H1 (cell line): Measurements from ENCODE around the gene NEO1. TPM values are rescaled to one million over a fixed set of nuclear protein-coding genes. Genes with fewer than 3 reads are reported as not detected.

Experiments
- CTCF ChIA-PET: fragments of 300-600 bp; sonication (Branson Sonifier 250); formaldehyde crosslinking; loops from one replicate; lab custom pipeline; 2021; ENCODE audit not compliant: partially characterized antibody; lab: Charles Lee
- POLR2A ChIA-PET: fragments of 300-600 bp; sonication (Branson Sonifier 250); formaldehyde crosslinking; loops from one replicate; lab custom pipeline; 2021; ENCODE audit warnings: inconsistent platforms; ENCODE audit not compliant: partially characterized antibody; lab: Charles Lee
- DNase-seq, 2 experiments: peaks; one replicate each; pipeline versions ENCODE4 v3.0.0 to v3.0.0-alpha.2; 2010 to 2022; ENCODE audit warnings: low spot score in 2 of 2, low read depth in 1 of 2, mixed read lengths in 1 of 2
- FAIRE-seq: peaks from 2 replicates; lab custom pipeline; 2011; peaks lifted over from hg19 to GRCh38; lab: Jason Lieb, UNC
- H2AFZ ChIP-seq: 2 replicates; pipeline ENCODE4 v1.8.1; 2012; ENCODE audit warnings: low read length, inconsistent platforms
- H2AK5ac ChIP-seq: 2 replicates; pipeline ENCODE4 v1.6.1; 2013; ENCODE audit warnings: low read depth, low read length
- H2BK120ac ChIP-seq: replicated peaks from 2 replicates; pipeline ENCODE3; 2013; ENCODE audit warnings: low read depth, low read length, inconsistent platforms
- H2BK12ac ChIP-seq: 2 replicates; pipeline ENCODE4 v1.6.1; 2013; ENCODE audit warnings: low read depth, low read length
- H2BK15ac ChIP-seq: 2 replicates; pipeline ENCODE4 v1.6.1; 2013; ENCODE audit warnings: low read length
- H2BK20ac ChIP-seq: 2 replicates; pipeline ENCODE4 v1.6.1; 2013; ENCODE audit warnings: low read length
- H2BK5ac ChIP-seq: 2 replicates; pipeline ENCODE4 v1.6.1; 2013; ENCODE audit warnings: low read depth, low read length
- H3K14ac ChIP-seq: 2 replicates; pipeline ENCODE4 v1.6.1; 2013; ENCODE audit warnings: inconsistent platforms; ENCODE audit not compliant: insufficient read length
- H3K18ac ChIP-seq: 2 replicates; pipeline ENCODE4 v1.6.1; 2013; ENCODE audit warnings: low read length; ENCODE audit errors: extremely low read depth
- H3K23ac ChIP-seq: 2 replicates; pipeline ENCODE4 v1.6.1; 2013; ENCODE audit warnings: inconsistent platforms; ENCODE audit not compliant: insufficient read length
- H3K23me2 ChIP-seq: 2 replicates; pipeline ENCODE4 v1.6.1; 2013; ENCODE audit warnings: low read depth, low read length
- H3K27ac ChIP-seq: 2 replicates; pipeline ENCODE4 v1.6.1; 2011; ENCODE audit warnings: low read depth, low read length, inconsistent platforms
- H3K27me3 ChIP-seq, 4 experiments: replicated peaks in 1 of 4; 1 replicate in 1 of 4; 2 replicates in 3 of 4; pipeline versions ENCODE4 v1.6.1 to v1.8.1; 2011 to 2013; ENCODE audit warnings: low read length in 3 of 4, mild to moderate bottlenecking in 3 of 4, inconsistent platforms in 2 of 4, mixed read lengths in 2 of 4, moderate library complexity in 1 of 4; ENCODE audit not compliant: control insufficient read depth in 3 of 4, insufficient read depth in 3 of 4; ENCODE audit errors: extremely low read depth in 1 of 4
- H3K36me3 ChIP-seq, 4 experiments: 2 replicates each; pipeline versions ENCODE4 v1.6.1 to v1.8.1; 2011 to 2013; ENCODE audit warnings: mild to moderate bottlenecking in 4 of 4, low read length in 3 of 4, moderate library complexity in 2 of 4, control low read depth in 1 of 4, inconsistent platforms in 1 of 4; ENCODE audit not compliant: insufficient read depth in 4 of 4, control insufficient read depth in 2 of 4
- H3K4ac ChIP-seq: replicated peaks from 2 replicates; pipeline ENCODE3; 2013; ENCODE audit warnings: low read length, low read depth, mixed read lengths, inconsistent platforms; ENCODE audit not compliant: insufficient read length
- H3K4me1 ChIP-seq, 4 experiments: replicated peaks in 1 of 4; 1 replicate in 1 of 4; 2 replicates in 3 of 4; pipeline versions ENCODE4 v1.6.1 to v1.8.1; 2011 to 2013; ENCODE audit warnings: low read length in 3 of 4, inconsistent platforms in 2 of 4, mixed read lengths in 1 of 4; ENCODE audit not compliant: insufficient read depth in 4 of 4, control insufficient read depth in 3 of 4
- H3K4me2 ChIP-seq, 2 experiments: 2 replicates each; pipeline versions ENCODE4 v1.6.1 to v1.8.1; 2011 to 2013; ENCODE audit warnings: low read depth in 2 of 2, low read length in 2 of 2, control low read depth in 1 of 2, inconsistent platforms in 1 of 2, mild to moderate bottlenecking in 1 of 2; ENCODE audit not compliant: insufficient read depth in 1 of 2
- H3K4me3 ChIP-seq, 4 experiments: fragments of 200-600, 300-600 bp in 1 of 4; sonication (generic), shearing (Covaris generic), sonication (Bioruptor Twin) in 1 of 4; 2 replicates each; pipeline versions ENCODE4 v1.5.1 to v1.8.1; 2011 to 2016; ENCODE audit warnings: low read length in 4 of 4, low read depth in 3 of 4, control low read depth in 2 of 4, inconsistent platforms in 2 of 4, mild to moderate bottlenecking in 2 of 4, mixed read lengths in 1 of 4, moderate library complexity in 1 of 4; ENCODE audit not compliant: insufficient read depth in 2 of 4; ENCODE audit errors: extremely low read depth in 1 of 4
- H3K56ac ChIP-seq: replicated peaks from 2 replicates; pipeline ENCODE3; 2013; ENCODE audit warnings: low read depth, mild to moderate bottlenecking, mixed read lengths, low read length, inconsistent platforms; ENCODE audit not compliant: insufficient read length
- H3K79me1 ChIP-seq: 2 replicates; pipeline ENCODE4 v1.6.1; 2013; ENCODE audit warnings: low read depth, low read length, control low read depth
- H3K79me2 ChIP-seq, 2 experiments: 2 replicates each; pipeline versions ENCODE4 v1.6.1 to v1.8.1; 2012 to 2013; ENCODE audit warnings: low read length in 2 of 2, mild to moderate bottlenecking in 2 of 2, inconsistent platforms in 1 of 2; ENCODE audit not compliant: insufficient read depth in 2 of 2, control insufficient read depth in 1 of 2
- H3K9ac ChIP-seq, 4 experiments: replicated peaks in 1 of 4; 1 replicate in 1 of 4; 2 replicates in 3 of 4; pipeline versions ENCODE4 v1.6.1 to v1.8.1; 2011 to 2013; ENCODE audit warnings: low read depth in 3 of 4, low read length in 3 of 4, control low read depth in 2 of 4, mild to moderate bottlenecking in 2 of 4, moderate library complexity in 2 of 4, inconsistent platforms in 1 of 4; ENCODE audit errors: extremely low read depth in 1 of 4
- H3K9me3 ChIP-seq, 2 experiments: 2 replicates each; pipeline versions ENCODE4 v1.6.1 to v1.8.1; 2012 to 2013; ENCODE audit warnings: mild to moderate bottlenecking in 2 of 2, moderate library complexity in 2 of 2, control low read depth in 1 of 2, inconsistent platforms in 1 of 2, low read depth in 1 of 2, low read length in 1 of 2, mixed read lengths in 1 of 2; ENCODE audit not compliant: insufficient read depth in 2 of 2
- H4K20me1 ChIP-seq, 2 experiments: replicated peaks in 1 of 2; 2 replicates each; pipeline versions ENCODE3 to v1.8.1; 2011 to 2013; ENCODE audit warnings: inconsistent platforms in 2 of 2, low read length in 2 of 2, mild to moderate bottlenecking in 1 of 2; ENCODE audit not compliant: insufficient read depth in 2 of 2, control insufficient read depth in 1 of 2
- H4K5ac ChIP-seq: 2 replicates; pipeline ENCODE4 v1.6.1; 2013; ENCODE audit warnings: low read length, low read depth, mixed read lengths, inconsistent platforms; ENCODE audit not compliant: insufficient read length
- H4K8ac ChIP-seq: 2 replicates; pipeline ENCODE4 v1.8.0; 2013; ENCODE audit warnings: mild to moderate bottlenecking, moderate library complexity, low read length, inconsistent platforms; ENCODE audit not compliant: insufficient read depth; ENCODE audit errors: extremely low read depth
- H4K91ac ChIP-seq: replicated peaks from 2 replicates; pipeline ENCODE3; 2013; ENCODE audit warnings: low read length, mixed read lengths, inconsistent platforms; ENCODE audit not compliant: insufficient read length
- BRCA1 ChIP-seq: IDR thresholded peaks from 2 replicates; pipeline ENCODE4 v1.6.1; 2012; ENCODE audit warnings: low read depth, low read length, improper control_type of control experiment
- FOSL1 ChIP-seq: IDR thresholded peaks from 2 replicates; pipeline ENCODE4 v1.6.1; 2011; ENCODE audit warnings: mild to moderate bottlenecking, low read depth, low read length, moderate library complexity; ENCODE audit not compliant: insufficient read depth
- TAF7 ChIP-seq: optimal IDR thresholded peaks from 2 replicates; pipeline ENCODE3; 2011; ENCODE audit warnings: low read depth, mild to moderate bottlenecking, inconsistent platforms, low read length, moderate library complexity, borderline replicate concordance
- TEAD4 ChIP-seq: IDR thresholded peaks from 2 replicates; pipeline ENCODE4 v1.6.1; 2012; ENCODE audit warnings: low read depth, low read length, inconsistent platforms, mixed read lengths
- ZNF274 ChIP-seq: IDR thresholded peaks from 2 replicates; pipeline ENCODE4 v1.7.0; 2012; ENCODE audit warnings: low read length, borderline replicate concordance; ENCODE audit errors: extremely low read depth
- WGBS, 2 experiments: shearing (Covaris generic) in 1 of 2; methylation state at CpG; one replicate each; pipeline versions ENCODE4 v1.1.6 to v1.1.7; 2013 to 2015; ENCODE audit warnings: low lambda C conversion rate in 2 of 2, mixed read lengths in 2 of 2, inconsistent platforms in 1 of 2, low coverage in 1 of 2, missing lambda C conversion rate in 1 of 2; ENCODE audit not compliant: insufficient replicate concordance in 2 of 2, insufficient coverage in 1 of 2, insufficient read length in 1 of 2; ENCODE audit errors: extremely low coverage in 1 of 2, missing lambda C conversion rate in 1 of 2; 5-methylcytosine and 5-hydroxymethylcytosine counted together
- polyA plus RNA-seq, 7 experiments: library from polyadenylated mRNA; depleted of rRNA in 3 of 7; stranded (reverse) in 5 of 7; unstranded in 2 of 7; fragments of >200 nt in 5 of 7; fragments of 200-250 nt in 2 of 7; gene quantifications; 1 replicate in 5 of 7; 2 replicates in 1 of 7; 4 replicates in 1 of 7; pipeline versions ENCODE4 v1.2.1 to v1.2.3, GENCODE V29; 2011 to 2013; ENCODE audit warnings: missing spikeins in 2 of 7, mixed read lengths in 2 of 7
- total RNA-seq: library from RNA; stranded (reverse); fragmentation: NEBNext Ultra II Directional; extraction: Animal tissue kit (Norgen Biotek cat#: 25700); gene quantifications from 2 replicates; pipeline ENCODE4 v1.2.1, GENCODE V29; 2021
- TF ChIP-seq, protein P1 (sequence below): IDR thresholded peaks from 2 replicates; pipeline ENCODE4 v1.6.1; 2011; ENCODE audit warnings: low read depth, mild to moderate bottlenecking, low read length; ENCODE audit not compliant: insufficient read depth
- TF ChIP-seq, protein P2 (sequence below), 3 experiments: IDR thresholded peaks; 1 replicate in 2 of 3; 2 replicates in 1 of 3; pipeline versions ENCODE4 v1.5.1 to v1.6.1; 2011; ENCODE audit warnings: low read length in 3 of 3, mild to moderate bottlenecking in 3 of 3, inconsistent platforms in 2 of 3, low read depth in 1 of 3, moderate library complexity in 1 of 3; ENCODE audit not compliant: insufficient read depth in 1 of 3; ENCODE audit errors: control extremely low read depth in 1 of 3
- TF ChIP-seq, protein P3 (sequence below): IDR thresholded peaks from 2 replicates; pipeline ENCODE4 v1.6.1; 2012; ENCODE audit warnings: low read length, inconsistent platforms

NEO1 gene
- total and polyA plus RNA-seq, 2 of the 8 experiments (the other 6 are each of a cell fraction or from before 2014, with no cell fraction given): 36.0 to 51.0 TPM

DNA sequence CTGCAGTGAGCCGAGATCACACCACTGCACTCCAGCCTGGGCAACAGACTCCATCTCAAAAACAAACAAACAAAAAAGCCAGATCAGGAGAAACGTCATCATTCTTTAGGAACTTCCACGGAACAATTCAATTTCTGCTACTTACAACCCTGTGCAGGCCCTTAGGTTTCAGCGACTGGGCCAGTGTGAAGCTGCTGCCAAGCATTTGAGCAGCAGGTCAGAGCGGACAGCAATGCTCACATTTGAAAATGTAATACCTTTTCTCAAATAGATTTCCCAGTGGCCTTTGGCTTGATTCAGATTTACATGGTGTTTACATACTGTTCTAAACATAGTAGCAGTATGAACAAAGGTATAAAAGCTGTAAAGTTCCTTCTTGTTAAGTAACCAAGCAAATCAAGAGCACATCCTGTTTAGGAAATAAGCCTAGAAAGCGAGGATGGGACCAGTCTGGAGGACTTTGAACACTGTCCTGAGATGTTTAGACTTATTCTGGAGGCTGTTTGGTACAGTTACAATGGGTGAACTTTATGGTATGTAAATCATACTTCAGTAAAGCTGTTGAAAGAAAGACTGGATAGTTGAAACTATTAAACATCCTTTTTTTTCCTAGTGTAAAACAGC is 175.3 kb downstream of the NEO1 start:
- H3K79me1 ChIP-seq: no peaks in the 10 kb centered on the region
- no peak overlapping the region for H2BK12ac ChIP-seq
- H3K14ac ChIP-seq: no peak overlapping the region
- H4K91ac ChIP-seq: no peak overlapping the region
- FAIRE-seq (no peak), DNase-seq (no peak)
- H3K36me3 ChIP-seq: no peaks in the 10 kb centered on the region
- CTCF ChIA-PET: interaction anchor here (0.5 to 2.2 kb wide), 6 partner anchors 14 to 246 kb away, joined by 3 to 11 read pairs (median 3); no protein-coding TSS in a partner anchor
- H3K18ac ChIP-seq: no peak overlapping the region
- no peak overlapping the region for H3K23ac ChIP-seq
- no peak overlapping the region for H3K9ac ChIP-seq
- no peak overlapping the region for H2BK20ac ChIP-seq
- H4K20me1 ChIP-seq: no peaks in the 10 kb centered on the region
- no peak overlapping the region for H3K27ac ChIP-seq
- POLR2A ChIA-PET: no interaction called here
- H3K79me2 ChIP-seq: no peaks in the 10 kb centered on the region
- H2AFZ ChIP-seq: no peak overlapping the region
- H2BK5ac ChIP-seq: no peak overlapping the region
- H3K9me3 ChIP-seq: 0 out of 4 replicates have a peak, but pooled peaks cover 0 to 2% of the 10 kb centered on the region in 2 experiments
- no peaks in the 10 kb centered on the region for H3K27me3 ChIP-seq
- no peak overlapping the region for H3K4me2 ChIP-seq
- 91% methylated on average over 5 of the region's 6 CpGs; no CpG with 5 or more reads in 1 of the 2 experiments for WGBS, 2 experiments
- H3K56ac ChIP-seq: no peak overlapping the region
- H3K23me2 ChIP-seq: no peaks in the 10 kb centered on the region
- no peak overlapping the region for H2BK120ac ChIP-seq
- no peak overlapping the region for H2AK5ac ChIP-seq
- H3K4me3 ChIP-seq: no peak overlapping the region
- peaks cover 1 to 6% (median 4%) of the 10 kb centered on the region in 4 experiments; a peak in 4 of 7 replicates for H3K4me1 ChIP-seq
- H2BK15ac ChIP-seq: no peak overlapping the region
- H4K5ac ChIP-seq: no peak overlapping the region
- H4K8ac ChIP-seq: no peak overlapping the region
- H3K4ac ChIP-seq: no peak overlapping the region
- TF ChIP-seq, protein P1, sequence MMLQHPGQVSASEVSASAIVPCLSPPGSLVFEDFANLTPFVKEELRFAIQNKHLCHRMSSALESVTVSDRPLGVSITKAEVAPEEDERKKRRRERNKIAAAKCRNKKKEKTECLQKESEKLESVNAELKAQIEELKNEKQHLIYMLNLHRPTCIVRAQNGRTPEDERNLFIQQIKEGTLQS: no peak
- no peak for TF ChIP-seq ZNF274
- TF ChIP-seq, protein P2, sequence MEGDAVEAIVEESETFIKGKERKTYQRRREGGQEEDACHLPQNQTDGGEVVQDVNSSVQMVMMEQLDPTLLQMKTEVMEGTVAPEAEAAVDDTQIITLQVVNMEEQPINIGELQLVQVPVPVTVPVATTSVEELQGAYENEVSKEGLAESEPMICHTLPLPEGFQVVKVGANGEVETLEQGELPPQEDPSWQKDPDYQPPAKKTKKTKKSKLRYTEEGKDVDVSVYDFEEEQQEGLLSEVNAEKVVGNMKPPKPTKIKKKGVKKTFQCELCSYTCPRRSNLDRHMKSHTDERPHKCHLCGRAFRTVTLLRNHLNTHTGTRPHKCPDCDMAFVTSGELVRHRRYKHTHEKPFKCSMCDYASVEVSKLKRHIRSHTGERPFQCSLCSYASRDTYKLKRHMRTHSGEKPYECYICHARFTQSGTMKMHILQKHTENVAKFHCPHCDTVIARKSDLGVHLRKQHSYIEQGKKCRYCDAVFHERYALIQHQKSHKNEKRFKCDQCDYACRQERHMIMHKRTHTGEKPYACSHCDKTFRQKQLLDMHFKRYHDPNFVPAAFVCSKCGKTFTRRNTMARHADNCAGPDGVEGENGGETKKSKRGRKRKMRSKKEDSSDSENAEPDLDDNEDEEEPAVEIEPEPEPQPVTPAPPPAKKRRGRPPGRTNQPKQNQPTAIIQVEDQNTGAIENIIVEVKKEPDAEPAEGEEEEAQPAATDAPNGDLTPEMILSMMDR (IDR thresholded peaks at IDR 0.05; ENCODE audit: control extremely low read depth in 1 of 3, insufficient read depth in 1 of 3, low read depth in 1 of 3, low read length in 3 of 3): no peak
- no peak for TF ChIP-seq TEAD4
- TF ChIP-seq TAF7: no peak
- no peak for TF ChIP-seq BRCA1
- no peak for TF ChIP-seq FOSL1
- TF ChIP-seq, protein P3, sequence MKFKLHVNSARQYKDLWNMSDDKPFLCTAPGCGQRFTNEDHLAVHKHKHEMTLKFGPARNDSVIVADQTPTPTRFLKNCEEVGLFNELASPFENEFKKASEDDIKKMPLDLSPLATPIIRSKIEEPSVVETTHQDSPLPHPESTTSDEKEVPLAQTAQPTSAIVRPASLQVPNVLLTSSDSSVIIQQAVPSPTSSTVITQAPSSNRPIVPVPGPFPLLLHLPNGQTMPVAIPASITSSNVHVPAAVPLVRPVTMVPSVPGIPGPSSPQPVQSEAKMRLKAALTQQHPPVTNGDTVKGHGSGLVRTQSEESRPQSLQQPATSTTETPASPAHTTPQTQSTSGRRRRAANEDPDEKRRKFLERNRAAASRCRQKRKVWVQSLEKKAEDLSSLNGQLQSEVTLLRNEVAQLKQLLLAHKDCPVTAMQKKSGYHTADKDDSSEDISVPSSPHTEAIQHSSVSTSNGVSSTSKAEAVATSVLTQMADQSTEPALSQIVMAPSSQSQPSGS: no peak
